Fibroblast of pulmonary artery (primary cell): Measurements from ENCODE around the gene MOGAT3.

ENCODE experiments used
- DNase-seq: peaks from one replicate; pipeline ENCODE4 v3.0.0-alpha.2; 2010; ENCODE audit warnings: low read depth
- H3K4me3 ChIP-seq: replicated peaks from 2 replicates; pipeline ENCODE4 v1.5.1; 2011; ENCODE audit warnings: low read depth, mild to moderate bottlenecking, control low read depth, low read length, moderate library complexity
- CTCF ChIP-seq: IDR thresholded peaks from 2 replicates; pipeline ENCODE4 v1.5.1; 2011; ENCODE audit warnings: mild to moderate bottlenecking, control low read depth, low read length, inconsistent platforms; ENCODE audit errors: missing control alignments

Gene MOGAT3

DNA sequence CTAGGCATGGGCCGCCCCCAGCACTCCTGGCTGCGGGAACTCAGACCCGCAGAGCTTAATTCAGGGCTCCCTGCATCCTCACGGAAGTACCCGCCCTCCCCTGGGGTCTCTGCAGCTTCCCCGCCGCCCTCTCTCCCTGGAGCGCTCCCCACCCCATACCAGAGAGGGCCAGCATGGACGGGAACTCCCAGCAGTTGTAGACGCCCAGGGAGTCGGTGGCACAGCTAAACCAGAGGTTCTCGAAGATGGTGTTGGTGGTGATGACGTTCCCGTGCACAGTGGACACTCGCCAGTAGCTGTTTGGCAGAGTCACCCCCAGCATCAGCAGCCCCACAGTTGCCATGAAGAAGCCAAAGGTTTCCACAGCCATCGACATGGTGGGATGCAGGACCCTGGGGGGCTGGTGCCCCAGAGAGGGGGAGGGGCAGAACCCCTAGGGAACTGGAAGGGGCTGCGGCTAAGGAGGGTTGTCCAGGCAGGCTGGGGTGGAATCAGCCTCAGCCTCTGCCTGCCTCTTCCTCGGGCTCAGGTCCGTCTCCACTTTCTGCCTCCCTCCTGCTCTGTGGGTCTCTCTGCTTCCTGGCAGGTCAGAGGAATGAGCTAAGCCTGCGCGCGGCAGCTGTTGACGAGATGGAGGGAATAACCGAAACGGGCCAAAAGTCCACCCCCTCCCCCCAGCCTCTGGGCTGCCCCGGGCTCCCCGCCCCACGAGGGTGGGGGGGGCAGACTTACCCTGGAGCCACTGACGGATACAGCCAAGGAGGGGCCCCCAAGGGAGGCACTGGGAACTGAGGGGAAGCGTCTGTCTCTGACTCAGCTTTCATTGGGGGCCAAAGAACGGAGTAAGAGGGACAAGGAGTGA is 36.6 kb upstream of the MOGAT3 start, which contains the start of gene CLDN15:
TSS of gene CLDN15 (minus strand) at position 597 of the 862 bp plus-strand sequence. CDS start at position 376, 221 bp downstream.
- DNase-seq, result peak; percentile 82
- H3K4me3 ChIP-seq, result peak within 1 kb of the TSS; percentile 17
- TF ChIP-seq CTCF, result no peak

GRCh38 chr7:101236292-101236835 is 35.5 kb upstream of the MOGAT3 start:
- DNase-seq, result no peak
- no peak overlapping the region for H3K4me3 ChIP-seq
- no peak for TF ChIP-seq CTCF

GRCh38 chr7:101235522-101235921 is 34.7 kb upstream of the MOGAT3 start:
- no peak for TF ChIP-seq CTCF
- DNase-seq, result no peak
- no peak overlapping the region for H3K4me3 ChIP-seq

- no peak overlapping the region for H3K4me3 ChIP-seq
- peak; percentile 38 for TF ChIP-seq CTCF
- no peak for DNase-seq
Observed at GRCh38 chr7:101235050-101235449, 34.2 kb upstream of the MOGAT3 start.

- DNase-seq, result no peak
- H3K4me3 ChIP-seq, result no peak overlapping the region
- no peak for TF ChIP-seq CTCF
Observed at GRCh38 chr7:101234636-101235035, 33.8 kb upstream of the MOGAT3 start.

DNA sequence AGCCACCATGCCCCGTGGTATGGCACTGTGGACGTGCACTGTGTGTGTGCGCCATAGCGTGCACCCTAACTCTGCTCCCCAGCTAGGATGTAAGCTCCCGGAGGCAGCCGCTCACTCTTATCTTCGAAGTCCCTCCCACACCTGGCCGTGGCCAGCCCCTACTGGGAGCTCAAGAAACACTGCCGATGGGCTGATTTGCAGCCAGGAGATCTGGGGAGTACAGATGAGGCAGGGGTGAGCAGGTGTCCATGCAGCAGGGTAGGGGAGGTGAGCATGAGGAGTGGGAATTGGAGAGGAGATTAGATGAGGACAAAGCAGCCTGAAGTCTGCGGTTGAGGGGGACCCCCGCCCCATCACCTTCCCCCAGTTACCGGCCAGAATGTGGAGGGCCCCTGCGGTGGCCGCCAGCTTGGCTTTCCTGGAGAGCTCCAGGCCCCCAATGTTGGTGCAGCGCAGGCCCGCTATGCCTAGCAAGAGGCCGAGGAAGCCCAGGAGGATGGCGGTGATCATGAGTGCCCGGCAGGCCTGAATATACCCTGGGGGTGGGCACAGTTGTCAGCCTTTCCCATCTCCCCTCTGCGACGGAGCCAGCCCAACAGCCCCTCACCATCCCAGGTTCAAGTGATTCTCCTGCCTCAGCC is 33.2 kb upstream of the MOGAT3 start:
- TF ChIP-seq CTCF, result no peak
- DNase-seq, result no peak
- H3K4me3 ChIP-seq, result no peak overlapping the region
